Endothelial cell of umbilical vein (primary cell): ENCODE measurements around the gene UBR3. TPM values are rescaled to one million over a fixed set of nuclear protein-coding genes. Genes with fewer than 3 reads are reported as not detected.

Experiments
- BruUV-seq: library from RNA; stranded (reverse); fragments of 400-500 nt; replicated peaks from 2 replicates; lab custom pipeline; 2021; lab: Mats Ljungman, UMichigan
- CTCF ChIA-PET: fragments of 300-600, 350-600 bp; sonication (Branson Sonifier 250); formaldehyde crosslinking; loops from one replicate; lab custom pipeline; 2021; ENCODE audit warnings: antibody characterized with exemption, inconsistent platforms; lab: Charles Lee
- POLR2A ChIA-PET: fragments of 300-600, 350-600 bp; sonication (Branson Sonifier 250); formaldehyde crosslinking; loops from one replicate; lab custom pipeline; 2021; ENCODE audit warnings: antibody characterized with exemption, inconsistent platforms; lab: Charles Lee
- DNase-seq: peaks from one replicate; pipeline ENCODE4 v3.0.0-alpha.2; 2011; ENCODE audit warnings: low read depth, low spot score
- FAIRE-seq: peaks from 2 replicates; lab custom pipeline; 2011; peaks lifted over from hg19 to GRCh38; lab: Jason Lieb, UNC
- H2AFZ ChIP-seq: 2 replicates; pipeline ENCODE4 v1.6.0; 2012; ENCODE audit warnings: low read depth, low read length, control low read depth, inconsistent platforms
- H3K27ac ChIP-seq: 2 replicates; pipeline ENCODE4 v1.5.1; 2011; ENCODE audit warnings: low read depth, mild to moderate bottlenecking, control low read depth, low read length, moderate library complexity; ENCODE audit not compliant: insufficient read depth
- H3K27me3 ChIP-seq, 2 experiments: 2 replicates each; pipeline versions ENCODE4 v1.6.0 to v1.6.1; 2011; ENCODE audit warnings: low read length in 2 of 2, mixed read lengths in 1 of 2; ENCODE audit not compliant: control insufficient read depth in 2 of 2, insufficient read depth in 2 of 2
- H3K36me3 ChIP-seq, 2 experiments: 2 replicates in 1 of 2; 3 replicates in 1 of 2; pipeline ENCODE4 v1.5.1; 2011; ENCODE audit warnings: low read length in 2 of 2, mild to moderate bottlenecking in 1 of 2, moderate library complexity in 1 of 2; ENCODE audit not compliant: control insufficient read depth in 2 of 2, insufficient read depth in 2 of 2; ENCODE audit errors: extremely low read depth in 1 of 2
- H3K4me1 ChIP-seq: 3 replicates; pipeline ENCODE4 v1.5.1; 2011; ENCODE audit warnings: mild to moderate bottlenecking, low read length; ENCODE audit not compliant: control insufficient read depth, insufficient read depth; ENCODE audit errors: extremely low read depth
- H3K4me2 ChIP-seq: 2 replicates; pipeline ENCODE4 v1.6.1; 2011; ENCODE audit warnings: low read length, control low read depth, mixed read lengths; ENCODE audit not compliant: insufficient read depth
- H3K4me3 ChIP-seq, 3 experiments: fragments of 200-600 bp in 1 of 3; sonication (generic), shearing (Covaris generic) in 1 of 3; replicated peaks in 1 of 3; 2 replicates each; pipeline ENCODE4 v1.5.1; 2011 to 2016; ENCODE audit warnings: control low read depth in 3 of 3, low read length in 3 of 3, mild to moderate bottlenecking in 2 of 3, inconsistent platforms in 1 of 3, low read depth in 1 of 3, moderate library complexity in 1 of 3; ENCODE audit not compliant: insufficient read depth in 1 of 3
- H3K79me2 ChIP-seq: 2 replicates; pipeline ENCODE4 v1.6.0; 2012; ENCODE audit warnings: low read length, inconsistent platforms; ENCODE audit not compliant: control insufficient read depth, insufficient read depth
- H3K9ac ChIP-seq: replicated peaks from 2 replicates; pipeline ENCODE3; 2011; ENCODE audit warnings: low read length, control low read depth; ENCODE audit not compliant: insufficient read depth; ENCODE audit errors: extremely low read depth
- H3K9me1 ChIP-seq: replicated peaks from 3 replicates; pipeline ENCODE4 v1.6.0; 2011; ENCODE audit warnings: mild to moderate bottlenecking, low read length; ENCODE audit not compliant: control insufficient read depth, insufficient read depth; ENCODE audit errors: extremely low read depth
- H3K9me3 ChIP-seq: replicated peaks from 2 replicates; pipeline ENCODE4 v1.5.1; 2012; ENCODE audit warnings: low read length, inconsistent platforms; ENCODE audit not compliant: control insufficient read depth, insufficient read depth
- H4K20me1 ChIP-seq: replicated peaks from 2 replicates; pipeline ENCODE3; 2011; ENCODE audit warnings: mild to moderate bottlenecking, low read length; ENCODE audit not compliant: control insufficient read depth, insufficient read depth; ENCODE audit errors: extremely low read depth
- EZH2 ChIP-seq: IDR thresholded peaks from 2 replicates; pipeline ENCODE4 v1.6.1; 2012; ENCODE audit warnings: borderline replicate concordance, low read depth, mild to moderate bottlenecking, moderate library complexity, low read length, inconsistent platforms; ENCODE audit not compliant: severe bottlenecking
- GATA2 ChIP-seq: IDR thresholded peaks from 2 replicates; pipeline ENCODE4 v1.7.0; 2011; ENCODE audit warnings: low read depth, mild to moderate bottlenecking, moderate library complexity, mixed read lengths, low read length; ENCODE audit not compliant: insufficient read length, insufficient read depth
- JUN ChIP-seq: IDR thresholded peaks from 2 replicates; pipeline ENCODE4 v1.6.1; 2011; ENCODE audit warnings: borderline replicate concordance, low read depth; ENCODE audit not compliant: insufficient read length, insufficient read depth
- MYC ChIP-seq: IDR thresholded peaks from one replicate; pipeline ENCODE4 v1.6.1; 2011; ENCODE audit warnings: mild to moderate bottlenecking, low read depth, low read length
- POLR2A ChIP-seq: IDR thresholded peaks from 2 replicates; pipeline ENCODE4 v1.6.1; 2012; ENCODE audit warnings: low read depth, mild to moderate bottlenecking, control low read depth, low read length
- dilution Hi-C: fragments of 300-500 bp; cut with MboI; formaldehyde crosslinking; loops from one replicate; pipeline ENCODE4 v1.15.0; 2019; ENCODE audit warnings: low sequenced_read_pairs; ENCODE audit not compliant: extremely low pct_ligation_motif_present
- intact Hi-C: fragments of 100-400 bp; cut with micrococcal nuclease; formaldehyde crosslinking; loops from one replicate; pipeline ENCODE4 v1.10.0; 2022
- polyA plus RNA-seq, 4 experiments: library from polyadenylated mRNA; depleted of rRNA in 3 of 4; stranded (reverse) in 3 of 4; unstranded in 1 of 4; fragments of >200 nt; gene quantifications; 2 replicates each; pipeline versions ENCODE4 v1.2.1 to v1.2.3, GENCODE V29; 2011 to 2012; ENCODE audit warnings: missing spikeins in 1 of 4
- total RNA-seq: library from RNA; stranded (reverse); gene quantifications from 2 replicates; pipeline ENCODE4 v1.2.3, GENCODE V29; 2021
- TF ChIP-seq, protein P1 (sequence below): IDR thresholded peaks from 2 replicates; pipeline ENCODE4 v1.6.1; 2011; ENCODE audit not compliant: insufficient read depth, insufficient read length
- TF ChIP-seq, protein P2 (sequence below), 2 donors: IDR thresholded peaks; 1 replicate in 1 of 2; 2 replicates in 1 of 2; pipeline ENCODE4 v1.5.1; 2011; ENCODE audit warnings: low read length in 2 of 2, mild to moderate bottlenecking in 2 of 2, moderate library complexity in 2 of 2, control low read depth in 1 of 2, inconsistent platforms in 1 of 2, low read depth in 1 of 2; ENCODE audit not compliant: insufficient read depth in 1 of 2; ENCODE audit errors: extremely low read depth in 1 of 2

UBR3 gene
- total and polyA plus RNA-seq, 2 donors (not counting 3 experiments of a cell fraction or from before 2014, with no cell fraction given): 5.3 to 27.5 TPM

DNA sequence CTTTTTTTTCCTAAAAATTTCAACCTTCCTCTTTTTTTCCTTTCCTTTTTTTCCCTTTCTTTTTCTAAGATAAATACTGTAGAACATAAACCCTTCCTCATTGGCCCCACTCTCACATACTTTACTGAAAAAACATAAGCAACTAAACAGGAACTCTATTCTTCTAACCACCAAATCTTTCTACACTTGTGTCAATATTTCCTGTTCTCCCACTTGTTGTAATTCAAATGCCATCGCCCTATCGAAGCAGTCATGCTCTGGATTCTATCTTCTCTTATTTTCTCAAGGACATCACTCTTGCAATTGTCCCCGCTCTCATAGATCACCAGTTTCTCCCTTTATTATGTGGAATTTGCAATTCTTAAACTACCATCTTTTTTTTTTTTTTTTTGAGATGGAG, 48.8 kb upstream of the UBR3 start:
- Histone ChIP-seq H3K36me3 (no peaks in the 10 kb centered on the region), H3K9me1 (no peaks in the 10 kb centered on the region), H3K4me1 (no peaks in the 10 kb centered on the region), H3K4me2 (no peak overlapping the region), H3K9ac (no peak overlapping the region), H3K79me2 (no peaks in the 10 kb centered on the region), H4K20me1 (no peaks in the 10 kb centered on the region), H3K27me3 (no peaks in the 10 kb centered on the region), H2AFZ (no peak overlapping the region), H3K27ac (no peak overlapping the region), H3K4me3 (no peak overlapping the region), H3K9me3 (no peaks in the 10 kb centered on the region)
- CTCF ChIA-PET: no interaction called here
- no peak for TF ChIP-seq POLR2A
- TF ChIP-seq EZH2: no peak
- TF ChIP-seq, protein P1, sequence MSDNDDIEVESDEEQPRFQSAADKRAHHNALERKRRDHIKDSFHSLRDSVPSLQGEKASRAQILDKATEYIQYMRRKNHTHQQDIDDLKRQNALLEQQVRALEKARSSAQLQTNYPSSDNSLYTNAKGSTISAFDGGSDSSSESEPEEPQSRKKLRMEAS: no peak
- TF ChIP-seq, protein P2, sequence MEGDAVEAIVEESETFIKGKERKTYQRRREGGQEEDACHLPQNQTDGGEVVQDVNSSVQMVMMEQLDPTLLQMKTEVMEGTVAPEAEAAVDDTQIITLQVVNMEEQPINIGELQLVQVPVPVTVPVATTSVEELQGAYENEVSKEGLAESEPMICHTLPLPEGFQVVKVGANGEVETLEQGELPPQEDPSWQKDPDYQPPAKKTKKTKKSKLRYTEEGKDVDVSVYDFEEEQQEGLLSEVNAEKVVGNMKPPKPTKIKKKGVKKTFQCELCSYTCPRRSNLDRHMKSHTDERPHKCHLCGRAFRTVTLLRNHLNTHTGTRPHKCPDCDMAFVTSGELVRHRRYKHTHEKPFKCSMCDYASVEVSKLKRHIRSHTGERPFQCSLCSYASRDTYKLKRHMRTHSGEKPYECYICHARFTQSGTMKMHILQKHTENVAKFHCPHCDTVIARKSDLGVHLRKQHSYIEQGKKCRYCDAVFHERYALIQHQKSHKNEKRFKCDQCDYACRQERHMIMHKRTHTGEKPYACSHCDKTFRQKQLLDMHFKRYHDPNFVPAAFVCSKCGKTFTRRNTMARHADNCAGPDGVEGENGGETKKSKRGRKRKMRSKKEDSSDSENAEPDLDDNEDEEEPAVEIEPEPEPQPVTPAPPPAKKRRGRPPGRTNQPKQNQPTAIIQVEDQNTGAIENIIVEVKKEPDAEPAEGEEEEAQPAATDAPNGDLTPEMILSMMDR (IDR thresholded peaks at IDR 0.05; ENCODE audit: extremely low read depth in 1 of 2, insufficient read depth in 1 of 2, low read depth in 1 of 2, low read length in 2 of 2): no peak
- TF ChIP-seq MYC: no peak
- no peak for TF ChIP-seq GATA2
- no peak for TF ChIP-seq JUN
- FAIRE-seq (no peak), DNase-seq (peak; percentile 35)
- POLR2A ChIA-PET: no interaction called here
- no TSS peak for BruUV-seq
- dilution Hi-C loops: no loop called here
- intact Hi-C loops: no loop called here
